H1 (cell line): ENCODE measurements around the gene MPV17L2. TPM values are rescaled to one million over a fixed set of nuclear protein-coding genes. Genes with fewer than 3 reads are reported as not detected.

Source experiments
- CTCF ChIA-PET: fragments of 300-600 bp; sonication (Branson Sonifier 250); formaldehyde crosslinking; loops from one replicate; lab custom pipeline; 2021; ENCODE audit not compliant: partially characterized antibody; lab: Charles Lee
- POLR2A ChIA-PET: fragments of 300-600 bp; sonication (Branson Sonifier 250); formaldehyde crosslinking; loops from one replicate; lab custom pipeline; 2021; ENCODE audit warnings: inconsistent platforms; ENCODE audit not compliant: partially characterized antibody; lab: Charles Lee
- DNase-seq, 2 experiments: peaks; one replicate each; pipeline versions ENCODE4 v3.0.0 to v3.0.0-alpha.2; 2010 to 2022; ENCODE audit warnings: low spot score in 2 of 2, low read depth in 1 of 2, mixed read lengths in 1 of 2
- FAIRE-seq: peaks from 2 replicates; lab custom pipeline; 2011; peaks lifted over from hg19 to GRCh38; lab: Jason Lieb, UNC
- H2AFZ ChIP-seq: 2 replicates; pipeline ENCODE4 v1.8.1; 2012; ENCODE audit warnings: low read length, inconsistent platforms
- H2AK5ac ChIP-seq: 2 replicates; pipeline ENCODE4 v1.6.1; 2013; ENCODE audit warnings: low read depth, low read length
- H2BK120ac ChIP-seq: replicated peaks from 2 replicates; pipeline ENCODE3; 2013; ENCODE audit warnings: low read depth, low read length, inconsistent platforms
- H2BK12ac ChIP-seq: 2 replicates; pipeline ENCODE4 v1.6.1; 2013; ENCODE audit warnings: low read depth, low read length
- H2BK15ac ChIP-seq: 2 replicates; pipeline ENCODE4 v1.6.1; 2013; ENCODE audit warnings: low read length
- H2BK20ac ChIP-seq: 2 replicates; pipeline ENCODE4 v1.6.1; 2013; ENCODE audit warnings: low read length
- H2BK5ac ChIP-seq: 2 replicates; pipeline ENCODE4 v1.6.1; 2013; ENCODE audit warnings: low read depth, low read length
- H3K14ac ChIP-seq: 2 replicates; pipeline ENCODE4 v1.6.1; 2013; ENCODE audit warnings: inconsistent platforms; ENCODE audit not compliant: insufficient read length
- H3K18ac ChIP-seq: 2 replicates; pipeline ENCODE4 v1.6.1; 2013; ENCODE audit warnings: low read length; ENCODE audit errors: extremely low read depth
- H3K23ac ChIP-seq: 2 replicates; pipeline ENCODE4 v1.6.1; 2013; ENCODE audit warnings: inconsistent platforms; ENCODE audit not compliant: insufficient read length
- H3K23me2 ChIP-seq: 2 replicates; pipeline ENCODE4 v1.6.1; 2013; ENCODE audit warnings: low read depth, low read length
- H3K27ac ChIP-seq: 2 replicates; pipeline ENCODE4 v1.6.1; 2011; ENCODE audit warnings: low read depth, low read length, inconsistent platforms
- H3K27me3 ChIP-seq, 4 experiments: replicated peaks in 1 of 4; 1 replicate in 1 of 4; 2 replicates in 3 of 4; pipeline versions ENCODE4 v1.6.1 to v1.8.1; 2011 to 2013; ENCODE audit warnings: low read length in 3 of 4, mild to moderate bottlenecking in 3 of 4, inconsistent platforms in 2 of 4, mixed read lengths in 2 of 4, moderate library complexity in 1 of 4; ENCODE audit not compliant: control insufficient read depth in 3 of 4, insufficient read depth in 3 of 4; ENCODE audit errors: extremely low read depth in 1 of 4
- H3K36me3 ChIP-seq, 4 experiments: 2 replicates each; pipeline versions ENCODE4 v1.6.1 to v1.8.1; 2011 to 2013; ENCODE audit warnings: mild to moderate bottlenecking in 4 of 4, low read length in 3 of 4, moderate library complexity in 2 of 4, control low read depth in 1 of 4, inconsistent platforms in 1 of 4; ENCODE audit not compliant: insufficient read depth in 4 of 4, control insufficient read depth in 2 of 4
- H3K4ac ChIP-seq: replicated peaks from 2 replicates; pipeline ENCODE3; 2013; ENCODE audit warnings: low read length, low read depth, mixed read lengths, inconsistent platforms; ENCODE audit not compliant: insufficient read length
- H3K4me1 ChIP-seq, 4 experiments: replicated peaks in 1 of 4; 1 replicate in 1 of 4; 2 replicates in 3 of 4; pipeline versions ENCODE4 v1.6.1 to v1.8.1; 2011 to 2013; ENCODE audit warnings: low read length in 3 of 4, inconsistent platforms in 2 of 4, mixed read lengths in 1 of 4; ENCODE audit not compliant: insufficient read depth in 4 of 4, control insufficient read depth in 3 of 4
- H3K4me2 ChIP-seq, 2 experiments: 2 replicates each; pipeline versions ENCODE4 v1.6.1 to v1.8.1; 2011 to 2013; ENCODE audit warnings: low read depth in 2 of 2, low read length in 2 of 2, control low read depth in 1 of 2, inconsistent platforms in 1 of 2, mild to moderate bottlenecking in 1 of 2; ENCODE audit not compliant: insufficient read depth in 1 of 2
- H3K4me3 ChIP-seq, 4 experiments: fragments of 200-600, 300-600 bp in 1 of 4; sonication (generic), shearing (Covaris generic), sonication (Bioruptor Twin) in 1 of 4; 2 replicates each; pipeline versions ENCODE4 v1.5.1 to v1.8.1; 2011 to 2016; ENCODE audit warnings: low read length in 4 of 4, low read depth in 3 of 4, control low read depth in 2 of 4, inconsistent platforms in 2 of 4, mild to moderate bottlenecking in 2 of 4, mixed read lengths in 1 of 4, moderate library complexity in 1 of 4; ENCODE audit not compliant: insufficient read depth in 2 of 4; ENCODE audit errors: extremely low read depth in 1 of 4
- H3K56ac ChIP-seq: replicated peaks from 2 replicates; pipeline ENCODE3; 2013; ENCODE audit warnings: low read depth, mild to moderate bottlenecking, mixed read lengths, low read length, inconsistent platforms; ENCODE audit not compliant: insufficient read length
- H3K79me1 ChIP-seq: 2 replicates; pipeline ENCODE4 v1.6.1; 2013; ENCODE audit warnings: low read depth, low read length, control low read depth
- H3K79me2 ChIP-seq, 2 experiments: 2 replicates each; pipeline versions ENCODE4 v1.6.1 to v1.8.1; 2012 to 2013; ENCODE audit warnings: low read length in 2 of 2, mild to moderate bottlenecking in 2 of 2, inconsistent platforms in 1 of 2; ENCODE audit not compliant: insufficient read depth in 2 of 2, control insufficient read depth in 1 of 2
- H3K9ac ChIP-seq, 4 experiments: replicated peaks in 1 of 4; 1 replicate in 1 of 4; 2 replicates in 3 of 4; pipeline versions ENCODE4 v1.6.1 to v1.8.1; 2011 to 2013; ENCODE audit warnings: low read depth in 3 of 4, low read length in 3 of 4, control low read depth in 2 of 4, mild to moderate bottlenecking in 2 of 4, moderate library complexity in 2 of 4, inconsistent platforms in 1 of 4; ENCODE audit errors: extremely low read depth in 1 of 4
- H3K9me3 ChIP-seq, 2 experiments: 2 replicates each; pipeline versions ENCODE4 v1.6.1 to v1.8.1; 2012 to 2013; ENCODE audit warnings: mild to moderate bottlenecking in 2 of 2, moderate library complexity in 2 of 2, control low read depth in 1 of 2, inconsistent platforms in 1 of 2, low read depth in 1 of 2, low read length in 1 of 2, mixed read lengths in 1 of 2; ENCODE audit not compliant: insufficient read depth in 2 of 2
- H4K20me1 ChIP-seq, 2 experiments: replicated peaks in 1 of 2; 2 replicates each; pipeline versions ENCODE3 to v1.8.1; 2011 to 2013; ENCODE audit warnings: inconsistent platforms in 2 of 2, low read length in 2 of 2, mild to moderate bottlenecking in 1 of 2; ENCODE audit not compliant: insufficient read depth in 2 of 2, control insufficient read depth in 1 of 2
- H4K5ac ChIP-seq: 2 replicates; pipeline ENCODE4 v1.6.1; 2013; ENCODE audit warnings: low read length, low read depth, mixed read lengths, inconsistent platforms; ENCODE audit not compliant: insufficient read length
- H4K8ac ChIP-seq: 2 replicates; pipeline ENCODE4 v1.8.0; 2013; ENCODE audit warnings: mild to moderate bottlenecking, moderate library complexity, low read length, inconsistent platforms; ENCODE audit not compliant: insufficient read depth; ENCODE audit errors: extremely low read depth
- H4K91ac ChIP-seq: replicated peaks from 2 replicates; pipeline ENCODE3; 2013; ENCODE audit warnings: low read length, mixed read lengths, inconsistent platforms; ENCODE audit not compliant: insufficient read length
- ATF2 ChIP-seq: IDR thresholded peaks from 2 replicates; pipeline ENCODE4 v1.6.1; 2012; ENCODE audit warnings: low read length, inconsistent platforms
- KDM4A ChIP-seq: IDR thresholded peaks from one replicate; pipeline ENCODE4 v1.7.1; 2012; ENCODE audit warnings: low read depth, mild to moderate bottlenecking, moderate library complexity, low read length, inconsistent platforms; ENCODE audit not compliant: severe bottlenecking
- MAFK ChIP-seq: IDR thresholded peaks from 2 replicates; pipeline ENCODE4 v1.6.1; 2012; ENCODE audit warnings: low read depth, mild to moderate bottlenecking, improper control_type of control experiment, low read length
- POLR2A ChIP-seq, 2 experiments: IDR thresholded peaks; 1 replicate in 1 of 2; 2 replicates in 1 of 2; pipeline ENCODE4 v1.6.1; 2011; ENCODE audit warnings: low read depth in 2 of 2, low read length in 2 of 2, mild to moderate bottlenecking in 2 of 2; ENCODE audit errors: control extremely low read depth in 1 of 2
- RFX5 ChIP-seq: IDR thresholded peaks from 2 replicates; pipeline ENCODE4 v1.6.1; 2011; ENCODE audit warnings: low read depth, low read length, improper control_type of control experiment, borderline replicate concordance
- TAF7 ChIP-seq: optimal IDR thresholded peaks from 2 replicates; pipeline ENCODE3; 2011; ENCODE audit warnings: low read depth, mild to moderate bottlenecking, inconsistent platforms, low read length, moderate library complexity, borderline replicate concordance
- TBP ChIP-seq: IDR thresholded peaks from 2 replicates; pipeline ENCODE4 v1.6.1; 2011; ENCODE audit warnings: low read depth, low read length, improper control_type of control experiment
- TCF12 ChIP-seq: IDR thresholded peaks from 2 replicates; pipeline ENCODE4 v1.6.1; 2011; ENCODE audit warnings: low read depth, mild to moderate bottlenecking, low read length
- WGBS, 2 experiments: shearing (Covaris generic) in 1 of 2; methylation state at CpG; one replicate each; pipeline versions ENCODE4 v1.1.6 to v1.1.7; 2013 to 2015; ENCODE audit warnings: low lambda C conversion rate in 2 of 2, mixed read lengths in 2 of 2, inconsistent platforms in 1 of 2, low coverage in 1 of 2, missing lambda C conversion rate in 1 of 2; ENCODE audit not compliant: insufficient replicate concordance in 2 of 2, insufficient coverage in 1 of 2, insufficient read length in 1 of 2; ENCODE audit errors: extremely low coverage in 1 of 2, missing lambda C conversion rate in 1 of 2; 5-methylcytosine and 5-hydroxymethylcytosine counted together
- polyA plus RNA-seq, 7 experiments: library from polyadenylated mRNA; depleted of rRNA in 3 of 7; stranded (reverse) in 5 of 7; unstranded in 2 of 7; fragments of >200 nt in 5 of 7; fragments of 200-250 nt in 2 of 7; gene quantifications; 1 replicate in 5 of 7; 2 replicates in 1 of 7; 4 replicates in 1 of 7; pipeline versions ENCODE4 v1.2.1 to v1.2.3, GENCODE V29; 2011 to 2013; ENCODE audit warnings: missing spikeins in 2 of 7, mixed read lengths in 2 of 7
- total RNA-seq: library from RNA; stranded (reverse); fragmentation: NEBNext Ultra II Directional; extraction: Animal tissue kit (Norgen Biotek cat#: 25700); gene quantifications from 2 replicates; pipeline ENCODE4 v1.2.1, GENCODE V29; 2021

Gene MPV17L2
- total and polyA plus RNA-seq, 2 of the 8 experiments (the other 6 are each of a cell fraction or from before 2014, with no cell fraction given) = 24.2 to 82.6 TPM

- ChIA-PET CTCF (interaction anchor here (0.6 to 11.5 kb wide), 15 partner anchors 9 to 385 kb away, joined by 3 to 305 read pairs (median 4); a partner anchor contains a TSS), POLR2A (interaction anchor here (0.6 to 7.3 kb wide), 19 partner anchors 10 to 273 kb away, joined by 3 to 65 read pairs (median 6); partner anchors contain the start of genes CCDC124, JUND, MPV17L2 and PDE4C)
- Histone ChIP-seq H4K91ac (peak overlapping the region; percentile 99), H2BK120ac (peak overlapping the region; percentile 51), H3K18ac (peak overlapping the region; percentile 83), H4K5ac (peak overlapping the region; percentile 73), H4K20me1 (peaks cover 1 to 13% of the 10 kb centered on the region in 2 experiments), H3K4me1 (peaks cover 0 to 11% (median 7%) of the 10 kb centered on the region in 4 experiments; a peak in 5 of 7 replicates), H3K27me3 (no peaks in the 10 kb centered on the region; a peak in 1 of 7 replicates), H3K23me2 (peaks cover 12% of the 10 kb centered on the region), H3K79me1 (peaks cover 5% of the 10 kb centered on the region; the same call in 1 of the 2 replicates), H3K36me3 (peaks cover 0 to under 1% (median under 1%) of the 10 kb centered on the region in 4 experiments; a peak in 3 of 8 replicates), H4K8ac (peak overlapping the region; percentile 90), H3K4ac (peak overlapping the region; percentile 96), H2BK5ac (peak overlapping the region; percentile 87), H3K27ac (peak overlapping the region; percentile 85), H2BK12ac (no peak overlapping the region; the same call in 1 of the 2 replicates), H3K23ac (no peak overlapping the region), H3K79me2 (0 out of 4 replicates have a peak, but pooled peaks cover 0 to 4% of the 10 kb centered on the region in 2 experiments), H3K56ac (peak overlapping the region; percentile 90), H2BK20ac (no peak overlapping the region), H3K4me3 (peak overlapping the region; percentile 43 to 83 (median 72)), H2AK5ac (0 out of 2 replicates have a peak overlapping the region, but pooled peaks have one; percentile 24), H3K9ac (peak overlapping the region in 3 of 4 experiments; percentile 52 to 81 (median 70); a peak in 6 of 7 replicates), H3K4me2 (peak overlapping the region; percentile 78 to 79), H3K9me3 (no peaks in the 10 kb centered on the region), H2AFZ (no peak overlapping the region), H2BK15ac (no peak overlapping the region), H3K14ac (no peak overlapping the region)
- WGBS, 2 experiments = 15% methylated on average over 30 of the region's 36 CpGs; no CpG with 5 or more reads in 1 of the 2 experiments
- DNase-seq = peak in 1 of 2 experiments; percentile 67
- no peak for FAIRE-seq
- TF ChIP-seq ATF2 = no peak
- TF ChIP-seq TCF12 = no peak
- no peak for TF ChIP-seq TAF7
- TF ChIP-seq POLR2A (IDR thresholded peaks at IDR 0.05; ENCODE audit: control extremely low read depth in 1 of 2, low read depth in 2 of 2, low read length in 2 of 2) = 0 out of 3 replicates have a peak, but pooled peaks of 1 of the 2 experiments have one; percentile 59
- TF ChIP-seq KDM4A = no peak
- peak; percentile 63; the same call in 1 of the 2 replicates for TF ChIP-seq TBP
- no peak for TF ChIP-seq MAFK
- no peak for TF ChIP-seq RFX5
Observed at GRCh38 chr19:18205200-18205892, 12.3 kb downstream of the MPV17L2 start.
